ENCODE measurements around the gene LGR5. TPM values are rescaled to one million over a fixed set of nuclear protein-coding genes. Genes with fewer than 3 reads are reported as not detected.
"Not testable (repeated sequence)": the region's sequence is repeated elsewhere in the genome, so short reads cannot be mapped to it uniquely, and the experiment has no call there.

Gene LGR5
- total RNA-seq, 1 donor from 2014 or later: 4.1 TPM

DNA sequence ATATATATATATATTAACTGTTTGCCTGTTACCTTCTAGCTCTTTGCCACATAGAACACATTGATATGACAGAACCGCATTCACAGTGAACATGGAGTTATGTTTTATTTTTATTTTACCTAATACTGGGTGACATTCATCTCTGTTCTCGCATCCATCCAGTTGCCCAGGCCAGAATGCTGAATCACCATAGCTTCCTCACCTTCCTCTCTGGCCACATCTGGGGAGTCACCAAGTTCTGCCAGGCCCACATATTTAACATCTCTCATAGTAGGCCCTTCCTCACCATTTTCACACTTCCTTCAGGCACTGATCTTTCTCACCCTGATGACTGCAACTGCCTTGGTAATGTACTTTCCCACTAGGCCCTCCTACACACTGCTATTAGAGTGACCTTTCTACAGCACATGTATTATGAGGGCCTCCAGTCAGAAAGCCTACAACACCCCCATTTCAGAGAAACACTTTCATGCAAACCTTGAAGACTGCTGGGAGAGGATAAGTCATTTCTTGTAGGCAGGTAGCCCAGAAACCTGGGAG lies 106.8 kb downstream of the LGR5 start:
- DNase-seq (ENCODE audit: low spot score): no peak

DNA sequence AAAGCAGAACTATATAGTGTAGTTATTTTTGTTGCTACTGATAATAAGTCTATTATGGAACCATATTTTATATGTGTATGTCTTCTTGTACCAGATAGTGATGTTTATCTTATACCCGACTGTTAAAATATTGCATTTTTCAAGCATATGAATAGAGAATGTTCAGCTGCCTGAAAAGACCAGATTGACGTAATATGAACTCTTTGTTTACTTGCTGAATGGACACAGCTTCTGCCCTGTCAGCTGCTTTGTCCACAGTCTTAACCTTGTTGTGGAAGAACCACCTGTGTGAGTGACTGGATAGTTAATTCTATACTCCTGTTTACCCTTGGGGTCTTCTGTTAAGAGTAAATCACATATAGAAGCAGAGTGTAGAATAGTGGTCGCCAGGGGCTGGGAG lies 109.3 kb downstream of the LGR5 start:
- no peak for DNase-seq (ENCODE audit: low spot score)

DNA sequence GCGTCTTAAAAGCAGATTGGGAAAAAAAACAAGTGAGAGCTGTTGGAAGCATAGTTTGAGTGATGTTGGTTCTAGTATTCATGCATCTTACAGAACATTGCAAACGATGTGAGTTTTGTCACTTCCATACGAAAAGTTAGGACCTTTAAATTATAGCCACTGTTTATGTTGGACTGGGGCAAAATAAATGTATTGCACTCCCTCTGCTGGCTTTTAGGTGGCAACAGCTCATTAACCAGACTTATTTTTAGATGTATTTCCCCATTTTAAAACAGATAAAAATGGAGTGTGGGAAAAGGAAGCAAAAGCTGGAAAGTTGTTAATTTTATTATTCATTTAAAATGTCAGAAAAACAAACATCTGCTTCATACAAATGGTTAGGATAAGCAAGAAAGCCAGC lies 111.9 kb downstream of the LGR5 start:
- no peak for DNase-seq (ENCODE audit: low spot score)

DNA sequence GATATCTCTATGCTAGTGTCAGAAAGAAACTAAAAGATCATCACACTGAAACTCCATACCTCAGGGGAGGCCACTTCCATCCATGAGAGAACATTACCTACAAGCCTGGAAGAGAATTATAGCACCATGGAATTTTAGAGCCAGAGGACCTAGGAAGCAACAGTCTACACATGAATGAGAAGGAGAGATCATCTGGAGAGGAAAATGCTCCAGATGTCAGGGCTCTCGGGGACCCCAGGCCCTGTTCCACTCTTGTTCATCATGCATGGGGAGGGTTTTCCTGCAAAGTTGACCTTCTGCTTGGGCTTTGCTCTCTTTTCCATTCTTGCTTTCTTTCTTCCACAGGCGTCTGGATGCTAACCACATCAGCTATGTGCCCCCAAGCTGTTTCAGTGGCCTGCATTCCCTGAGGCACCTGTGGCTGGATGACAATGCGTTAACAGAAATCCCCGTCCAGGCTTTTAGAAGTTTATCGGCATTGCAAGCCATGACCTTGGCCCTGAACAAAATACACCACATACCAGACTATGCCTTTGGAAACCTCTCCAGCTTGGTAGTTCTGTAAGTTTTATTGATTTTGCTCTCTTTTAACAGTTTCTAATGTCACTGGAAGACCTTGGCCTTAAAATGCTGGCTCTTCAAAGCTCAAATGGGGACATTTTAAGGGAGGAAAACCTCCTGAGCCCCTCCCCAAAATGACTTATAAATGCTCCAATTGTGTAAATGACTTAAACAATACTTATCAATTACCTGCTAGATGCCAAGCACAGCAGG lies 113.3 kb downstream of the LGR5 start:
- DNase-seq (ENCODE audit: low spot score): no peak

DNA sequence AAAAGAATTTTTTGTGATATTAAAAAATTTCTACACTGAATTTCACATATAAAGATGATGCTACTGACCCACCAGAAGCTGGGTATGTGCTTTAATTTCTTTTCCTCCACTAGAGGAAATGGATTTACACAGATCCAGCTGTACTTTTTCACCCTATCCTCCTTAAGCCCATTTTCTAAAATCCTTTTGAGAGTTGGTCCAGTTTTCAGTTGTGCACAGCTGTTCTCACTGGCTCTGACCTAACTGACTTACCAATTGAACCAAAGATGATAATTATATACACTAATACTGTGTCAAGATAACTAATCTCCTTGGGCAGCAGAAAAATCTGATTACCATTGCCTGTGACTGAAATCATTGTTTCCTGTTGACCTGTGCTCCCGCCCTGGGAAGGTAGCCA lies 115.6 kb downstream of the LGR5 start:
- DNase-seq (ENCODE audit: low spot score): no peak

DNA sequence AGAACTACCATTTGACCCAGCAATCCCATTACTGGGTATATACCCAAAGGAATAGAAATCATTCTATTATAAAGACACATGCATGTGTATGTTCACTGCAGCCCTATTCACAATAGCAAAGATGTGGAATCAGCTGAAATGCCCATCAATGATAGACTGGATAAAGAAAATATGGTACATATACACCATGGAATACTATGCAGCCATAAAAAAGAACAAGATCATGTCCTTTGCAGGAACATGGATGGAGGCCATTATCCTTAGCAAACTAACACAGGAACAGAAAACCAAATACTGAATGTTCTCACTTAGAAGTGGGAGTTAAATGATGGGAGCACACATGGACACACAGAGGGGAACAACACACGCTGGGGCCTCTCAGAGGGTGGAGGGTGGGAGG lies 116.2 kb downstream of the LGR5 start:
- DNase-seq (ENCODE audit: low spot score): not testable (repeated sequence)

DNA sequence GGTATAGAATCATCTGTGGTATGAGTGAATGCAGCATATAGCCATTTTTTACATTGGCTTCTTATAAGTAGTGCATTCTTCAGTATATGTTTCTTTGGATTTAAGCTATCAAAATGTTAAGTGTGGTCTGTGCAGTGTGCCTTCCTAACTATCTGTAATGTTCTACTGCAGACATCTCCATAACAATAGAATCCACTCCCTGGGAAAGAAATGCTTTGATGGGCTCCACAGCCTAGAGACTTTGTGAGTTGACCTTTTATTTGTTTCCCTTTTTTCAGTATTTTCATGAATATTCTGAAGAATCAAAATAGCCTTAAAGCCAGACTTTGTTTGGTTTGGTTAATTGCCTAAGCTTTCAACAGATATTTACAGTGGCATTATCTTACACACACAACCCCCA lies 116.8 kb downstream of the LGR5 start:
- DNase-seq (ENCODE audit: low spot score): no peak

DNA sequence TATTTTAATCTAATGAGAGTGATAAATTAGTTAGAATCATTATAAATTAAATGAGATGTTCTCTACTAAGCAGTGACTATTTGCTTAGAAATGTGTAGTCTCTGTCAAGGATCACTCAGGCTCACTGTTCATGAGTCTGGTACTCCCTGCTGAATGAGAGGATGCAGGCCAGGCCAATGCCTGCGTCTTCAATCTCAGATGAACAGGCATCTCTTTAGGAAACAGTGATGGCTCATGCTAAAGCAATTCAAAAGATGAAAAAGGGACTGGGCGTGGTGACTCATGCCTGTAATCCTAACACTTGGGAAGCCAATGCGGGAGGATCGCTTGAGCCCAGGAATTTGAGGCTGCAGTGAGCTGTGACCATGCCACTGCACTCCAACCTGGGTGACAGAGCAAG lies 117.3 kb downstream of the LGR5 start:
- no peak for DNase-seq (ENCODE audit: low spot score)

DNA sequence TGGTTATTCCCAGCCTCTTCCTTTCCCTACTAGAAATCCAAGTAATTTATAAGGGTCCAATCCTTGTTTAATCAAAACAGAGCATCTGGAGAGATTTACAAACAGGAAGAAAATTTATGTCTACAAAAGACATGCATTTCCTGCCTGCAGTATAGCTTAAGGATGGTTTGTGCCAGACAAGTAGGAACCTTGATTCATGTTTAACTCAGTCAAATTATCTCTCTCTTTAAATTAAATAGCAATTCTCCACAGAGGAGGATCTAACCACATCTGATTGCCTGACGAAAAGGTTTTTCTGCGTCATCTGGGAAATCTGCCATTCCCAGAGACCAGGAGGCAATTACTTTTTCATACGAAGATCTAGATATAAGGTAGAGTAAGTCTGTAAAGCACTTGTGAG lies 118.8 kb downstream of the LGR5 start:
- no peak for DNase-seq (ENCODE audit: low spot score)

DNA sequence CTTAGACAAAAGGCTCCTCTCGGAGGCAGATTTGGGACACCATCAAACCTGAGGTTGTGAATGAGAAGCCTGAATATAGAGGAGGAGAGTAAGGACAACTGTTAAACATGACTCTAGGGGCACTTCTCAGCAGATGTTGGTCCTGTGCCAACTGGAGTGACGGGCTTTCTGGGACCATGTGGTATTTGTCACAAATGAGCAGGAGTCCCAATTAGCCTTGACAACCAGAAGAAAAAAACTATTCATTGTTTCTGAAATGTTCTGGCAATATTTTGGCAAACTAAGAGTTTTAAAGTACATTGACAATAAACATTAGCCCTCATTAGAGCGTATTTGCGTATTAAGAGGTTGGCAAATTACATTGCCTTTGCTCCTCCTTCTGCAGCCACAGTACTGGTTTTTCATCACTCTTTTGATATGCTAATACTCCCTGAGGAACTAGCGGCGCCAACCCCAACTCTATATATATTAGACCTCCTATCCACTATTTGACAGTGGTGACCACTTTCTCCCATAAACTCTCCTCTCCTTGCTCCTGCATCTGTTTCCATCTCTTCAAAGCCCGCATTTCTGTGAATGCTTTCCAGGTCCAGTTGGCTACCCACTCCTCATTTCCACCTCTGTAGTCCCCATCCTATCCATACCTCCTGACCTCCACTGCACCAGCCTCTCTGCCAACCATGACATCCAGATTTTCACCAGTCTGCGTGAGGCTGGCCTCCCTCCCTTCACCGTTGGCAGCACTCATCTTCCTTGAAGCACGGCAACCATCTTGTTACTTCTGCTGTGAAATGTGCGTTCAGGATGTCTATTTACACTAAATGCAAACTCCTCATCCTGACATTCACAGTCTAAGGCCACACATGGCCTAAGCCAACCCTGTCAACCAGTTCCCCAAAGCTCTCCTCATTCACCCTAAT lies 123.3 kb downstream of the LGR5 start:
- no peak for DNase-seq (ENCODE audit: low spot score)

DNA sequence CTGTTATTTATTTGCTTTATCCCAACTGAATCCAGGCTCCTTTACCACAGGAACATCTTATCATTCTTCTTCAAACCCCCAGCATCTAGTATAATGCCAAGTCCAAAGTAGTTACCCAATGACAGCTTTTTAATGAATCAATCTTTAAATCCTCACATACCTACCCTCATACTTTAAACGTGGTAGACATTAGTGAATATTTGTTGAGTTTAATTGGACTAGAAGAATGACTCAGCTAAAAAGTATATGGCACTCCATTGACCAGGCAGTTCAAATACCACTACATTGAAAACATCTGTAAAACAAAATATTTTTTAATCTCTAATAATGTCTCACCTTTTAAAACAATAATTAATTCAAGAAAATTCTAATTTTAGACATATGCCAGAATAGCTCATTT lies 125.9 kb downstream of the LGR5 start:
- DNase-seq (ENCODE audit: low spot score): no peak

DNA sequence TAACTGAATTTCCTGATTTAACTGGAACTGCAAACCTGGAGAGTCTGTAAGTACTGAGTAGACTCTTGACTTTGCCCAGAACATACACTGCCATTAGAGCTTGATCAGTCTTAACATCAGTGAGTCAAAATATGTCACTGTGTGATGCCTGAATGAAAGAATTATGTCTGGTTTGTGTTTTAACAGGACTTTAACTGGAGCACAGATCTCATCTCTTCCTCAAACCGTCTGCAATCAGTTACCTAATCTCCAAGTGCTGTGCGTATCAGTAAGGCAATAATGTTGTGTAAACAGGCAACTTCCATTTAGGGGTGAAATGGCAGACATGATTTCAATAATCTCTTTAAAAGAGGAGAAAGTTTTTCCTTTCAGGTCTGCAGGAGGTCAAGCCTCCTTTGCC lies 127.1 kb downstream of the LGR5 start:
- DNase-seq (ENCODE audit: low spot score): peak; percentile 15

DNA sequence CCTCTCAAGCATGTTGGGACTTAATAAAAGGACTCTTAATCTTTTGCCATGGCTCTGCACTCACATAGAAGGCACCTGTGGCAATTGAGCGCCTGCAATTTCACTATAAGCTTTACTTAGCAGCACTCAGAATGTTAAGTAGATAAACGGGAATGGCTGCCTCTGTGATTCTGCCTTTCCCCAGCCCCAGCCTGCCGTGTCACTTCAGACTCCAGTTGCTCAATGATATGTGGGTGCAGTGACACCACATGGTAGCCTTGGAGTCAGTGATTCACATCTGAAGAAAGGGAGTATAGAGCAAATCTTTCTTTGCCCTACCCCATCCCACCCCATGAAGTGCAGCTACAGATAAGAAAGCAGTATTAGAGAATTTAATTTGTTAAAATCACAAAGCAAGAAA lies 127.9 kb downstream of the LGR5 start:
- no peak for DNase-seq (ENCODE audit: low spot score)

DNA sequence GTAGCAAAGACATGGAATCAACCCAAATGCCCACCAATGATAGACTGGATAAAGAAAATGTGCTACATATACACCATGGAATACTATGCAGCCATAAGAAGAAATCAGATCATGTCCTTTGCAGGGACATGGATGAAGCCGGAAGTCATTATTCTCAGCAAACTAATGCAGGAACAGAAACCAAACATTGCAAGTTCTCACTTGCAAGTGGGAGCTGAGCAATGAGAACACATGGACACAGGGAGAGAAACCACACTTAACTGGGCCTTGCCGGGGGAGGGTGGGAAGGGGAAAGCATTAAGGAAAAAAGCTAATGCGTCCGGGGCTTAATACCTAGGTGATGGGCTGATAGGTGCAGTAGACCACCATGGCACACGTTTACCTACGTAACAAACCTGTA lies 130.3 kb downstream of the LGR5 start:
- DNase-seq (ENCODE audit: low spot score): not testable (repeated sequence)

DNA sequence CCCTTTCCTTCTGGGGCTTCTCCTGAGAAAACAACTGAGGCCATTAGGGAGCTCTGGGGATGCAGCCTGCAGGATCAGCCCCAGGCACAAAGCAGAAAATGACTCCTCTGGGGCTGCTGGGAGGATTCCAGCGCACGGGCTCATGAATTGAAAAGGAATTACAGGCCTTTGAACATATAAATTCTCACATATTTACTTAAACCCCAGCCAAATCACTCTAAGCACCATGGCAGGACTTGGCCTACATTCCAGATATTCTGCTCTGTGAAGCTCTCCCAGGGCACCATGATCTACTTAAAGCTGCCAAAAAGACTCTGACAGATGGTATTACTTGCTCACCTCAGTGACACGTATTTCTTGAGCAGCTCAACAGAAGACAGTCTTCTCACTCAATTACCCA lies 136.9 kb downstream of the LGR5 start:
- peak; percentile 56 for DNase-seq (ENCODE audit: low spot score)

DNA sequence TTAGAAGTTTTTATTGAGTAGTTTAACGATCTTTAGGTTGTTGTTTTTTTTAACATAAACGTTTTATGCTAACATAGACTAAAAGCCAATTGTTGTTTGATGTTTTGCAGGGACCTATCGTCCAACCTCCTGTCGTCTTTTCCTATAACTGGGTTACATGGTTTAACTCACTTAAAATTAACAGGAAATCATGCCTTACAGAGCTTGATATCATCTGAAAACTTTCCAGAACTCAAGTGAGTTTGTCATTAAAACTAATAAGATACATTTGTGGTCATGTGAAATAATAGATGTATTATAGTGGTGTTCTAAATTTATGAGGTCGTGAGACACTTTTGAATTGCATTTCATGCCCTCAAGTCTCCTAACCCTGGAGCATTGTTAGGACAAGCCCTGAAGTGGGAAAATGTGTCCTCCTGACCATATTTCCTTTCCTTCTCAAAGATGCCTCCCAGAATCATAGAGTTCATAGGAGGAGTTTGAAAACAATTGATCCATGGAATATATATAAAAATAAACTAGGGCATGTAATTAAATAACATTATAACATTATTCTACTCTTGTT lies 139.2 kb downstream of the LGR5 start:
- DNase-seq (ENCODE audit: low spot score): no peak

DNA sequence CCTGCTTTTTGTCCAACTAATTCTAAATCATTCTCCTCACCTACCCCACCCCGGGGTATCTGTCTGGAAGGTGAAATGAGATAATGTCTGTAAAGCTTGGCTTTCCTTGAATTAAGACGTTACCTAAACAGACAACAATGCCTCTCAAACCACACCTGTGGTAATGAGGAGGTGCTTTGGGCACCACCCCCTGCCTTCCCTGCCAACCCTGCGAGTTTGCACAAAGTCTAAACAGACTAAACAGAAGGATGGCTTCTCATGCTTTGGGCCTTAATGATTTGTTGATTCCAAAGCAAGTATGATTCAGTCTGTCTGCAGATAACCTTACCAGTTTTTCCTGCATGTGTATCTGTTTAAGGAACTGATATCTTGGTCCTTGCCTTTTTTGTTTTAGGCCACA lies 141.6 kb downstream of the LGR5 start:
- peak; percentile 38 for DNase-seq (ENCODE audit: low spot score)

DNA sequence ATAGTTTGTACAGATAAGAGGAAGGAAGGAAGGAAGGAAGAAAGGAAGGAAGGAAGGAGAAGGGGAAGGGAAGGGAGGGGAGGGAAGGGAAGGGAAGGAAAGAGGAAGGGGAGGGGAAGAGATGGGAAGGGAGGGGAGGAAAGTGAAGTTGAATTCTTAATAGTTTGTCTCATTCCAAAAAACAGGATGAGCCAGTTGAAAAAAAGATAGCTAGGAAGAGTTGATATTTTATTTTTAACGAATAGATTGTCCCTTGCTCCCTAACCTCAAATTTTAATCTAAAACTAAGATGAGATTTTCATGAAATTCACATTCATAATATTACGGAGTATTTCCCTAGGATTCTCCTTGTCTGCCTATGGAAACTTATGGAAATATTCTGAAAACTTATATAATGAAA lies 143.3 kb downstream of the LGR5 start:
- no peak for DNase-seq (ENCODE audit: low spot score)

DNA sequence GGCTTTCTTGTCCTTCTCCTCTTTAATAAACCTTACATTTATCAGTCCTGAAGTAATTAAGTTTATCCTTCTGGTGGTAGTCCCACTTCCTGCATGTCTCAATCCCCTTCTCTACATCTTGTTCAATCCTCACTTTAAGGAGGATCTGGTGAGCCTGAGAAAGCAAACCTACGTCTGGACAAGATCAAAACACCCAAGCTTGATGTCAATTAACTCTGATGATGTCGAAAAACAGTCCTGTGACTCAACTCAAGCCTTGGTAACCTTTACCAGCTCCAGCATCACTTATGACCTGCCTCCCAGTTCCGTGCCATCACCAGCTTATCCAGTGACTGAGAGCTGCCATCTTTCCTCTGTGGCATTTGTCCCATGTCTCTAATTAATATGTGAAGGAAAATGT lies 144.8 kb downstream of the LGR5 start:
- no peak for DNase-seq (ENCODE audit: low spot score)

DNA sequence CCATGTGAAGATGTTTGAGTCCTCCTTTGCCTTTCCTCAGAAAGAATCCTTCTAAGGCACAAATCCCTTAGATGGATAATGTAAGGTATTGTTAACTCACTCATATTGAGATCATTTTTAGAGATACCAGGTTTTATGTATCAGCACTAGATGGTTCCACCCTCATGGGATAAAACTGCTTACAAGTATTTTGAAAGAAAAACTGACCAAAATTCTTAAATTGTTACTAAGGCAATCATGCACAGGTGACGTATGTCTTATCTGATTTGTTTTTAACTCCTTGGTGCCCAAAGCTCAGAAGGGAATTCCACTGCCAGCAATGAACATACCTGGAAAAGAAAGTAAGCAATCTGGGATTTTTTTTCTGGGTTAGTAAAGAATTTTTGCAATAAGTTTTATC lies 145.6 kb downstream of the LGR5 start:
- DNase-seq (ENCODE audit: low spot score): no peak

DNA sequence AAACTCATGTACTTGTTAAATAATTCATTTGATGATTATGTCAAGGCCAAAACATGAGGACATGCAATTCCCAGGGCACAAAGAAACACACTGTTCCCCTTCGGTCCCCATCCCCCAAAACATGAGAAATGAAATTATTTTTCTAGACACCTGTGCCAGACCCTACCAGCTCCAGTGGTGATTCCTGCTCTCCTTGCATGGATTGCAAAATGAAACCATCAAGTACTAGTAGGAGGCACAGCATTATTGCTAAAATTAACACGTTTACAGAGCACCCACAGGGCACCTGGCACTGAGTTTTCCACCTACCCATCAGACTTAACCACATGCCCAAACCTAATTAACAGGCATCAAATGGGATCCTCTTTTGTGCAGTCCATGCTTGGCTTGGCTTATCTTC lies 147.4 kb downstream of the LGR5 start:
- no peak for DNase-seq (ENCODE audit: low spot score)

DNA sequence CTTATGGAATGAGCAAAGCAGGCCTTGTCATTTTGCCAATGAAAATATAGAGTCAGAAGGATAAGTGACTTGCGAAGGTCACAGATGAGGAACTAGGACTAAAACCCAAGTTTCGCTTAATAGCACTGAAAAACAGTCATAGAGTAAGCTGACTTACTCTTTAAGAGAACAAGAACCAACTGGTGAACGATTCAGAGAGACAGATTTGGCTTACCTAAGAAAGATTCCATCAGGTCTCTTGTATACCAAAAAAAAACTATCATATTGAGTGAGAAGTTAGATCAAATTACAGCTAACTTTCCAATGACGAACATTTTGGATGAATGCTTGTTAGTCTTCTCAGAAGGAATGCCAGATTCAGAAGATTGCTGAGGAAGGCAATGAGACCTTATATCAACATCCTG lies 149.9 kb downstream of the LGR5 start:
- DNase-seq (ENCODE audit: low spot score): no peak
